ENCODE measurements around the gene CCDC142. TPM values are rescaled to one million over a fixed set of nuclear protein-coding genes. Genes with fewer than 3 reads are reported as not detected.
A peak's percentile ranks its signal among the peaks of the same experiment; 100 is the strongest.

The CCDC142 gene
- total and polyA plus RNA-seq, 9 of the 15 experiments (the other 6 are each of a cell fraction or from before 2014, with no cell fraction given), result 0.55 to 11.7 (median 7.2) TPM

DNA sequence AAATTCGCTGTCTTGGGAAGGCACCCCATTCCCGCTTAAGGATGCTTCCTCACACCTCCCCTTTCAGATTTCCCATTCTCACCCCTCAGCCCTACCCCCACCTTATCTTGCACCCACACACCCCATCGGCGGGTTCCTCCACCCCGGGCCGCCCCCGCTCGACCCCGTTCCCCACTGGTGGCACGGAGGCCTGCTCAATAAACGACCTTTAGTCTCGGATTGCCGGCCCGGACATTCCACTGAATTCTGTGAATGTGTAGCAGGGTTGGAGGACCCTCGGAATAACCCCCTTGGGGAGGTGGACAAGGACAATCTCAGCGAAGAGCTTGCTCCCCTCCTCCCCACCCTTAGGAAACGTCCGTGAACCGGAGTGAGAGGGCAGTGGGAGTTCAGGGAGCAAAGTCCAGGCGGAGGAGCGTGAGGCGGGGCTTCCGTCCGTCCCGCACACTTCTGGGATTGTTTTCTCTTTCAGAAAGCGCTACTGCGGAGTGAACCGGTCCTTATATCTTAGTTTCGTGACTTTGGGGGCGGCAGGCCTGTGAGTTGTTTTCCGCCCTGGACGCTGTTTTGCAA is 19.4 kb upstream of the CCDC142 start (continued):
- no peak for TF ChIP-seq CTBP1 (IDR thresholded peaks at IDR 0.05; ENCODE audit: borderline replicate concordance)
- TF ChIP-seq ZNF184 (CRISPR knock-in tag; IDR thresholded peaks at IDR 0.05), result no peak
- TF ChIP-seq ZNF778 (CRISPR knock-in tag; IDR thresholded peaks at IDR 0.05), result no peak
- TF ChIP-seq, protein P1, sequence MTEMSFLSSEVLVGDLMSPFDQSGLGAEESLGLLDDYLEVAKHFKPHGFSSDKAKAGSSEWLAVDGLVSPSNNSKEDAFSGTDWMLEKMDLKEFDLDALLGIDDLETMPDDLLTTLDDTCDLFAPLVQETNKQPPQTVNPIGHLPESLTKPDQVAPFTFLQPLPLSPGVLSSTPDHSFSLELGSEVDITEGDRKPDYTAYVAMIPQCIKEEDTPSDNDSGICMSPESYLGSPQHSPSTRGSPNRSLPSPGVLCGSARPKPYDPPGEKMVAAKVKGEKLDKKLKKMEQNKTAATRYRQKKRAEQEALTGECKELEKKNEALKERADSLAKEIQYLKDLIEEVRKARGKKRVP (CRISPR knock-in tag; IDR thresholded peaks at IDR 0.05), result no peak
- peak; percentile 80 for TF ChIP-seq ARID1B (IDR thresholded peaks at IDR 0.05)
- no peak for TF ChIP-seq LARP7 (IDR thresholded peaks at IDR 0.05)
- TF ChIP-seq MYC (IDR thresholded peaks at IDR 0.05; ENCODE audit: low read depth, low read length), result no peak
- TF ChIP-seq MYC (CRISPR knock-in tag; IDR thresholded peaks at IDR 0.05; ENCODE audit: borderline replicate concordance, low read depth), result no peak
- no peak for TF ChIP-seq PHB (CRISPR knock-in tag; IDR thresholded peaks at IDR 0.05)
- TF ChIP-seq ZBTB1 (CRISPR knock-in tag; IDR thresholded peaks at IDR 0.05; ENCODE audit: borderline replicate concordance, low read depth), result no peak
- TF ChIP-seq HNRNPH1 (optimal IDR thresholded peaks at IDR 0.05; ENCODE audit: low read depth, low read length), result no peak
- TF ChIP-seq ZEB2 (IDR thresholded peaks at IDR 0.05), result no peak
- TF ChIP-seq RFX5 (IDR thresholded peaks at IDR 0.05; ENCODE audit: low read depth, low read length), result no peak
- TF ChIP-seq SMARCA4 (IDR thresholded peaks at IDR 0.05), result no peak
- no peak for TF ChIP-seq ERF (CRISPR knock-in tag; IDR thresholded peaks at IDR 0.05)
- TF ChIP-seq, protein P2, sequence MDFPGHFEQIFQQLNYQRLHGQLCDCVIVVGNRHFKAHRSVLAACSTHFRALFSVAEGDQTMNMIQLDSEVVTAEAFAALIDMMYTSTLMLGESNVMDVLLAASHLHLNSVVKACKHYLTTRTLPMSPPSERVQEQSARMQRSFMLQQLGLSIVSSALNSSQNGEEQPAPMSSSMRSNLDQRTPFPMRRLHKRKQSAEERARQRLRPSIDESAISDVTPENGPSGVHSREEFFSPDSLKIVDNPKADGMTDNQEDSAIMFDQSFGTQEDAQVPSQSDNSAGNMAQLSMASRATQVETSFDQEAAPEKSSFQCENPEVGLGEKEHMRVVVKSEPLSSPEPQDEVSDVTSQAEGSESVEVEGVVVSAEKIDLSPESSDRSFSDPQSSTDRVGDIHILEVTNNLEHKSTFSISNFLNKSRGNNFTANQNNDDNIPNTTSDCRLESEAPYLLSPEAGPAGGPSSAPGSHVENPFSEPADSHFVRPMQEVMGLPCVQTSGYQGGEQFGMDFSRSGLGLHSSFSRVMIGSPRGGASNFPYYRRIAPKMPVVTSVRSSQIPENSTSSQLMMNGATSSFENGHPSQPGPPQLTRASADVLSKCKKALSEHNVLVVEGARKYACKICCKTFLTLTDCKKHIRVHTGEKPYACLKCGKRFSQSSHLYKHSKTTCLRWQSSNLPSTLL (IDR thresholded peaks at IDR 0.05), result no peak

All from K562 (cell line).